HL-60 (cell line): ENCODE measurements around the gene TSPY3.
"Not testable (repeated sequence)": the region's sequence is repeated elsewhere in the genome, so short reads cannot be mapped to it uniquely, and the experiment has no call there.

Source experiments
- DNase-seq, 2 experiments: peaks; one replicate each; pipeline ENCODE4 v3.0.0-alpha.2; 2010 to 2020; ENCODE audit warnings: low read depth in 1 of 2, low spot score in 1 of 2
- H3K27ac ChIP-seq: fragments of 250-450 bp; sonication (Bioruptor Pico); replicated peaks from 2 replicates; pipeline ENCODE4 v1.5.1; 2020; ENCODE audit warnings: mild to moderate bottlenecking, moderate library complexity
- H3K27me3 ChIP-seq: fragments of 250-450 bp; sonication (Bioruptor Pico); 2 replicates; pipeline ENCODE4 v1.5.1; 2021; ENCODE audit warnings: mild to moderate bottlenecking, moderate library complexity; ENCODE audit not compliant: insufficient read depth, poor library complexity, severe bottlenecking
- H3K4me3 ChIP-seq: replicated peaks from 2 replicates; pipeline ENCODE4 v1.5.1; 2011; ENCODE audit warnings: mild to moderate bottlenecking, control low read depth, low read length; ENCODE audit not compliant: insufficient read depth
- long read RNA-seq: library from polyadenylated mRNA; unstranded; transcript quantifications from one replicate; pipeline ENCODE4 v2.0.0, GENCODE V29; 2020

TSPY3 gene
- long read RNA-seq, result 0 reads

- not testable (repeated sequence) for DNase-seq, H3K27me3 ChIP-seq
Measured at GRCh38 chrY:9398121-9398520, at the start of gene TSPY3. Gene TSPY3 (plus strand): TSS chrY:9398421. CDS start chrY:9398467, 46 bp downstream.

DNA sequence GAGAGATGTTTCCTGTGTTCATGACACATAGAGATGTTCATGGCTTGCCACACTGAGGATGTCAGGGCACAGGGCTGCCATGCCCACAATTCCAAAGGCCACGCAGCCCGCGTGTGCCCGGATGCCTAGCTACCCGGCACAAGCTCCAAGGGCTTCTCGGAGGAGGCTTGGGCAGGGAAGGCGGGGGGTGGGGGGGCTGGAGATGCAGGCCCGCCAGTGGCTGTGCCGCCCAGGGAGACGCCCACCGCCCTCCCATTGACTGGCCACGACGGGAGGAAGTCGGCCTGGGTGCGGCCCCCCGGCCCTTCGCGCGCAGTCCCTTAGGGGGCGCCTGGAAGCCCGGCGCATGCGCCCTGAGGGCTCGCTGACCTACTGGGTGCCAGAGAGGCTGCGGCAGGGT lies 40.7 kb upstream of the TSPY3 start, which contains the start of gene TSPY8:
Gene TSPY8 (plus strand): TSS at position 301 of the 400 bp plus-strand sequence. CDS start 46 bp downstream, at position 347.
- not testable (repeated sequence) for H3K4me3 ChIP-seq, H3K27ac ChIP-seq, H3K27me3 ChIP-seq, DNase-seq

More at GRCh38 chrY:9398121-9398520, at the start of gene TSPY3:
- H3K4me3 ChIP-seq, H3K27ac ChIP-seq: not testable (repeated sequence)

DNA sequence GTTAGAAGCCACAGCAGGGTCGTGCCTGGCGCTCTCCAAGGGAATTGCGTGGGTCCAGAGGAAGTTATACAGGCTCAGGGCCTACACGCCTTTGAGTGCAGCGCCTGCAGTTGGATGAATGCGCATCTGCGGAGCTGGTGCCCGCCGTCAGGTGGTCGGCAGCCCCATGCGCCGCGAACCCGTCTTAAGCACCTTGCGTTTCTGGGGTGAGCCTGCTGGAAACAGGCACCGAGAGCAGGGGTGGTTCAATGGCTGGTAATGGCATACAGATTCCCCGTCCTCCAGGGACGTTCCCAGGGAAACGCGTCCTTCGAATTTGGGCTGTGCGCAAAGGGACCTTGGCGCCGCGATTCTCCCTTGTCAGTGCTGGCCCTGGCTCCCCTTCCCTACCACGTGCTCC lies 1.7 kb upstream of the TSPY3 start:
- H3K4me3 ChIP-seq, DNase-seq, H3K27me3 ChIP-seq, H3K27ac ChIP-seq: not testable (repeated sequence)
